GM19240 (cell line): ENCODE results near the gene ST6GALNAC6.
"Not testable (repeated sequence)": the region's sequence is repeated elsewhere in the genome, so short reads cannot be mapped to it uniquely, and the experiment has no call there.

Experiments used
- DNase-seq: peaks from one replicate; pipeline ENCODE4 v3.0.0; 2011; ENCODE audit warnings: low spot score; ENCODE audit not compliant: insufficient read length

The ST6GALNAC6 gene

DNA sequence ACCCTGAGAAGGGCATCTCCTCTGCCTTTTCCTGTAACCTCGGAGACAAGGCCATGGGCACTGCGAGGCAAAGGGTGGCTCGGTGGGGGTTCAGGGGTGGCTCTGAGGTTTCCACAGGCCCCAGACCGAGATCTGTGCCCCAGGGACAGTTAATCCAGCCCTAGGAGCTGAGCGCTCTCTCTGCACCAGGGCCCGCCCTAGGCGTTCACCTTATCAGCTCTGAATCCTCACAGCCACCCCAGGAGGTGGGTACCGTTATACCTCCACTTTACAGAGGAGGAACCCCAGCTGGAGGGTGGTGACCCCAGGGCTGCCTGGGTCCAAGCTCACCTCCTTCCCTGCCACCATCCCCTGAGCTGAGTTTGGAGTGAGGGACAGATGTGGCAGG, 42.7 kb downstream of the ST6GALNAC6 start:
- DNase-seq, result no peak

DNA sequence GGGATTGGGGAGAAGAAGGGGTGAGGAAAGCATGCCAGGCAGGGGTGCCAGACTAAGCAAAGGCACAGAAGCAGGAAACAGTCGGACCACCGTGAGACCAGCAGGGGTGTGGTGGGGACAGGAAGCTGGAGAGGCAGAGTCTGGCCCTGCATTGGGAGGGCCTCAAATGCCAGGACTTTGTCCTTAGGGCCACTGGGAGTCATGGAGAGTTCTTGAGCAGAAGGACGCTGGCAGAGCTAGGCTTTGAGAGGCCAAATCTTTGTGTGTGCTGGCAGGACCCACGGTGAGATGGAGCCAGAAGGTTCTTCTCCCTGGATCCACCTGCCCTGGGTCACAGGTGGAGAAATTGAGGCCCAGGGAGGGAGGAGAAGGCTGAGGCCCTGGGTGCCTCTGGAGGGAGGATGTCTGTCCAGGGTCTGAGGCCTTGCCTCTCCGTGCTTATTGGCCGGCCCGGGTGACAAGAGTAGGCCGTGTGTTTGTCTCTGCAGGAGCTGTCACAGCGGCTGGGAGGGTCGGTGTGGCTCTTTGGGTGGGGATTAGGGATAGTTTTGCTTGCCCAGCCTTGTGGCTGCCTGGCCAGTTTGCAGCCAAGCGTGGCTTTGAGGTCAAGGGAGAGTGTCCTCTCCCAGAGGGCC, 43.2 kb downstream of the ST6GALNAC6 start:
- no peak for DNase-seq

DNA sequence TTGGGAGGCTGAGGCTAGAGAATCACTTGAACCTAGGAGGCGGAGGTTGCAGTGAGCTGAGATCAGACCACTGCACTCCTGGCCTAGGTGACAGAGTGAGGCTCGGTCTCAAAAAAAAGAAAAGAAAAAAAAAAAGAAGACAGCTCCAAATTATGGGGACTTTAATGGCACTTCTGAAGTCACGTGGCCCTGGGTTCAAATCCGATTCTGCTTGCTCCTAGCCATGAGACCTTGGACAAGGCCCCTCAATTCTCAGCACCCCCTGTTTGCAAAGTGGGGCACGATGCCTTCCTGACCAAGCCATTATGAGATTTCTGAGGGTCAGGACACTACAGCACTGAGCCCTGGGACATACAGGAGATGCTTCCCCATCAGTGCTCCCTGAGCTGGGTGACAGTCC, 43.9 kb downstream of the ST6GALNAC6 start:
- no peak for DNase-seq

GRCh38 chr9:127854960-127855359, 44.4 kb downstream of the ST6GALNAC6 start:
- DNase-seq, result no peak

- no peak for DNase-seq
These were observed 45.1 kb downstream of the ST6GALNAC6 start, which contains the start of gene ENG for GRCh38 chr9:127854184-127854806. Gene ENG, minus strand, starts transcription at chr9:127854658. Its CDS starts 303 bp downstream, at chr9:127854355.

DNA sequence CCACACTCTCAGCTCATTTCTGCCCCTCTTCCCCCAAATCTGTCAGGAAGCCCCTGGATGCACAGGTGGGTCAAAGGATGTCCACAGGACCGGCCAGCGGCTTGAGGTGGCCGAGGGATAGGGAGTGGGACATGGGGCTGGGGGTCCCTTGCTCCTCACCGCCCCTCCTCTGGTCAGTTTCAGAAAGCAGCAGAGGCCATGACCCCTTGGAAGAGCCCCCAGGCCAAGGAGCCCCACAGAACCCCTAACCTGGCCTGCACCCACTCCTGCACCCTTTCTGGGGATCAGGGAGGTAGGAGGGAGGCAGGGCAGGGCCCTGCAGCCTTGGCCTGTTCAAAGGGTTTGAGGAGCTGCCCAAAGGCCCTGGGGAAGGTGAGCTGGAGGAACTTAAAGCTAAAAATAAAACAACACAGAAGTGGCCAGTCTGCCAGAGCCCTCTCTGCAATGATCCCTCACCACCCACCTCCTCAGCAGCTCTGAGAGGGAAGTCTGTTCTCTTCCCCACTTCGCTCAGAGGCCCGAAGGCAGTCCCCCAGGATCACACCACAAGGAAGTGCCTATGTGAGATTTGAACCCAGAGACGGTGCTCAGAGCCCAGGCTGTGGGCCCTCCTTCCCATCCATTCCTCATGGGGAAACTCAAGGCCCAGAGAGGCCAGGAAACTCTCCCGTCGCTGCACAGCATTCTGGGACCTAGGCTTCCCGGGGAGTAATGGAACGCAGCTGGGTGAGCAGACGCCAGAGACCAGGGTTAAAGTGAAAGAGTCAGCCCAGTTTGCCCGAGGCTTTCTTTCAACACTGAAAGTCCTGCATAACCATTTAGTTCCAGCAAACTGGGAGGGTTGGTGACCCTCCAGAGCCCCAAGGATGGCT, 45.9 kb downstream of the ST6GALNAC6 start:
- no peak for DNase-seq

DNA sequence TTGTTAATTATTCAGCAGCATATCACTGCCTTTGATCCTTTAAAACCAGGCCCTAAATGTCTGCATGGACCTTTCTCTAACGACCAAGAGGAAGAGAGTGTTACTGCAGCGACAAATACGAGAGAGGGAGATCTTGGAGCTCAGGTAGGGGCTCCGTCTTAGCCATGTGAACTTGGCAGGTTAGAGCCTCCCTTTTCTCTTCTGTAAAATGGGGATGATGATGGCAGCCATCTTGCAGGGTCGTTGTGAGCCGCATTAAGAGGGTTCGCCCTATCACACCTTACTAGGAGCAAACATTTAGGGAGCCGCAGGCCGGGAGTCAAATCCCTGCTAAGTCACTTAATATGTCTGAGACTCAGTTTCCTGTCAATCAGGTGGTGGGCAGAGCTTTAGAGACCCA, 46.6 kb downstream of the ST6GALNAC6 start:
- DNase-seq, result no peak

DNA sequence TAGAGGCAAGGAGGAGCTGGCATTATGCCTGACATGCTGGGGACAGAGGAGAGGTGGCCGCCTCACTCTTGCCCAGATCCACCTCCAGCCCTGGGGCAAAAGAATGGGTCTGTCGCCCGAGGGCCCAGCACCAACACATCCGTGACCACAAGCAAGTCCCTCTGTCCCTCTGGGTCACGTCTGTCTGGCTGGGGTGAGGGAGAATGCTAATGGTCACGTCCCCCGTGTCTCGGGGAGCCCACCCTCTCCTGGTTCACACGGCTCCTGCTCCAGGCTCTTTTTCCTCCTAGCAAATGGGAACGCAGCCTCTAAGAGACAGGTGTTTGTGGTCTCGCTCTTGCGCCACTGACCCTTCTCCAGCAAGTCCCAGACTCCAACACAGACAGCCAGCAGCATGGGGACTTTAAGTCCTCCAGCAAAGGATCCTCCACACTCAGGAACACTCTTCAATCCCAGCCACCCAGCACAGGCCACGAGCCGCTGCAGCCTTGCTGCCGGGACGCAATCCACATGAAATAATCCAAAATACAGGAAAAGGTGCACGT, 49.0 kb downstream of the ST6GALNAC6 start:
- DNase-seq, result no peak

GRCh38 chr9:127848756-127849504, 50.5 kb downstream of the ST6GALNAC6 start:
- DNase-seq, result no peak

GRCh38 chr9:127847833-127848755, 51.3 kb downstream of the ST6GALNAC6 start:
- DNase-seq, result no peak

GRCh38 chr9:127847178-127847510, 52.3 kb downstream of the ST6GALNAC6 start:
- no peak for DNase-seq

DNA sequence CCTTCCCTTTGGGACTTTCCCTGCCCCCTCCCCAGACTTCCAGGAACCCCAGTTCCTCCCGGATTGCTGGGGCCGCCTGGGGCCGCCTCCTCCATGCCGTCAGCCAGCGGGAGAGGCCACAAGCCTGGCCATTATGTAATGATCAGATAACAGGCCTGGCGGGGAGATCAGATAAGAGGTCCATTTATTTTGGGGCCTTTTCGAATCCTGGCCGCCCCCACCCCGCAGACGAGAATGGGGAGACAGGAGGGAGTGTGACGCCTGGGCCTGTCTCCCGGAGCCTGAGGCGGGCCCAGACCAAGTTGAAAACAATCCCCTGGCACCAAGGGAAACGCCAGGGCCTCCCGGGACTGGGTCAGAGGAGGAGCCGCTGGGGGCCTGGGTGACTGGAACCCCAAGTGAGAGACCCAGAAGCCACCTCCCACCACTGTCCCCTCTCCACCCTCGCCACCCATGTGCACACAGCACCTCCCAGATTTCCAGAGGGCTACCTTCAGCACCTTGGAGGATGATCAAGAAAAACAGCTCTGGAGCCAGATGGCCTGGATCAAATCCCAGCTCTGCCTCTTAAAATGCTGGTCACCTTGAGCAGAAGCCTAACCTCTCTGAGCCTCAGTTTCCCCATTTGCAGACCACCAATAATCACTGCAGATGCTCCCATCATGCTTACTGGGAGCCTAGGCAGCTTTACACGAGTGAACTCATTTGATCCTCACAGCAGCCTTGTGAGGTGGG, 52.8 kb downstream of the ST6GALNAC6 start:
- no peak for DNase-seq

- DNase-seq, result not testable (repeated sequence)
These were observed 53.8 kb downstream of the ST6GALNAC6 start for GRCh38 chr9:127845619-127846018.

- DNase-seq, result no peak
These were observed 54.5 kb downstream of the ST6GALNAC6 start for GRCh38 chr9:127844821-127845359.

GRCh38 chr9:127841087-127841835, 58.1 kb downstream of the ST6GALNAC6 start:
- no peak for DNase-seq

GRCh38 chr9:127838375-127839078, 60.9 kb downstream of the ST6GALNAC6 start:
- DNase-seq, result no peak

- DNase-seq, result no peak
These were observed 62.1 kb downstream of the ST6GALNAC6 start for GRCh38 chr9:127837346-127837745.

GRCh38 chr9:127836561-127836960, 62.8 kb downstream of the ST6GALNAC6 start:
- DNase-seq, result not testable (repeated sequence)
